Neural progenitor cell (in vitro differentiated cells): ENCODE results near the gene MDM2.

Experiments
- EZH2 ChIP-seq: fragments of 200-600 bp; sonication (generic); IDR thresholded peaks from 2 replicates; pipeline ENCODE4 v1.6.1; 2017; ENCODE audit warnings: antibody characterized with exemption, mild to moderate bottlenecking, moderate library complexity
- EZH2phosphoT487 ChIP-seq: fragments of 200-600 bp; sonication (generic); IDR thresholded peaks from 2 replicates; pipeline ENCODE4 v1.6.1; 2017; ENCODE audit warnings: antibody characterized with exemption
- TF ChIP-seq, protein P1 (sequence below): fragments of 200-600 bp; sonication (generic); IDR thresholded peaks from 2 replicates; pipeline ENCODE4 v1.5.1; 2017; ENCODE audit warnings: antibody characterized with exemption, mild to moderate bottlenecking

DNA sequence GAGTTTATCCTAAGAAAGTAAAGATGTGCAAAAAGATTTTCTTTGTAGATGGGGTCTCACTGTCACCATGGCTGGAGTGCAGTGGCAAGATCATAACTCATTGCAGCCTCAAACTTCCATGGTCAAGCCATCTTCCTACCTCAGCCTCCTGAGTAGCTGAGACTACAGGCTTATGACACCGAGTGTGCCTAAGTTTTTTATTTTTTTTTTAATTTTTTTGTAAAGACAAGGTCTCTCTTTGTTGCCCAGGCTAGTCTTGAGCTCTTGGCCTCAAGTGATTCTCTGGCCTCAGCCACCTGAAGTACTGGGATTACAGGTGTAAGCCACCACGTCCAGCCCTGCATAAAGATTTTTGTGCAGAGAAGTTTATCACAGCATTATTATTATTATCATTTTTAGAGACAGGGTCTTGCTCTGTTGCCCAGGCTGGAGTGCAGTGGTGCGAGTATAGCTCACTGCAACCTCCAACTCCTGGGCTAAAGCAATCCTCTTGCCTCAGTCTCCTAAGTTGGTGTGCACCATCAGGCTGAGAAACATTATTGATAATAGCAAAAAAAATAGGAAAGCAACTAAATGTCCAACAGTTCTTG lies 19.3 kb upstream of the MDM2 start:
- TF ChIP-seq, protein P1, sequence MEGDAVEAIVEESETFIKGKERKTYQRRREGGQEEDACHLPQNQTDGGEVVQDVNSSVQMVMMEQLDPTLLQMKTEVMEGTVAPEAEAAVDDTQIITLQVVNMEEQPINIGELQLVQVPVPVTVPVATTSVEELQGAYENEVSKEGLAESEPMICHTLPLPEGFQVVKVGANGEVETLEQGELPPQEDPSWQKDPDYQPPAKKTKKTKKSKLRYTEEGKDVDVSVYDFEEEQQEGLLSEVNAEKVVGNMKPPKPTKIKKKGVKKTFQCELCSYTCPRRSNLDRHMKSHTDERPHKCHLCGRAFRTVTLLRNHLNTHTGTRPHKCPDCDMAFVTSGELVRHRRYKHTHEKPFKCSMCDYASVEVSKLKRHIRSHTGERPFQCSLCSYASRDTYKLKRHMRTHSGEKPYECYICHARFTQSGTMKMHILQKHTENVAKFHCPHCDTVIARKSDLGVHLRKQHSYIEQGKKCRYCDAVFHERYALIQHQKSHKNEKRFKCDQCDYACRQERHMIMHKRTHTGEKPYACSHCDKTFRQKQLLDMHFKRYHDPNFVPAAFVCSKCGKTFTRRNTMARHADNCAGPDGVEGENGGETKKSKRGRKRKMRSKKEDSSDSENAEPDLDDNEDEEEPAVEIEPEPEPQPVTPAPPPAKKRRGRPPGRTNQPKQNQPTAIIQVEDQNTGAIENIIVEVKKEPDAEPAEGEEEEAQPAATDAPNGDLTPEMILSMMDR = no peak
- no peak for TF ChIP-seq EZH2phosphoT487
- no peak for TF ChIP-seq EZH2
